ENCODE data around the gene LRRC46.

GRCh38 chr17:47856830-47857229 lies 25.4 kb downstream of the LRRC46 start:
- TF ChIP-seq, protein P1, sequence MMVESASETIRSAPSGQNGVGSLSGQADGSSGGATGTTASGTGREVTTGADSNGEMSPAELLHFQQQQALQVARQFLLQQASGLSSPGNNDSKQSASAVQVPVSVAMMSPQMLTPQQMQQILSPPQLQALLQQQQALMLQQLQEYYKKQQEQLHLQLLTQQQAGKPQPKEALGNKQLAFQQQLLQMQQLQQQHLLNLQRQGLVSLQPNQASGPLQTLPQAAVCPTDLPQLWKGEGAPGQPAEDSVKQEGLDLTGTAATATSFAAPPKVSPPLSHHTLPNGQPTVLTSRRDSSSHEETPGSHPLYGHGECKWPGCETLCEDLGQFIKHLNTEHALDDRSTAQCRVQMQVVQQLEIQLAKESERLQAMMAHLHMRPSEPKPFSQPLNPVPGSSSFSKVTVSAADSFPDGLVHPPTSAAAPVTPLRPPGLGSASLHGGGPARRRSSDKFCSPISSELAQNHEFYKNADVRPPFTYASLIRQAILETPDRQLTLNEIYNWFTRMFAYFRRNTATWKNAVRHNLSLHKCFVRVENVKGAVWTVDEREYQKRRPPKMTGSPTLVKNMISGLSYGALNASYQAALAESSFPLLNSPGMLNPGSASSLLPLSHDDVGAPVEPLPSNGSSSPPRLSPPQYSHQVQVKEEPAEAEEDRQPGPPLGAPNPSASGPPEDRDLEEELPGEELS (CRISPR knock-in tag; IDR thresholded peaks at IDR 0.05), result no peak
- TF ChIP-seq CBFB (CRISPR knock-in tag; IDR thresholded peaks at IDR 0.05; ENCODE audit: low read depth) (no peak), CTCF (IDR thresholded peaks at IDR 0.05) (no peak), ARID4B (CRISPR knock-in tag; IDR thresholded peaks at IDR 0.05; ENCODE audit: borderline replicate concordance) (no peak), ZNF121 (CRISPR knock-in tag; IDR thresholded peaks at IDR 0.05) (no peak), ESRRA (CRISPR knock-in tag; IDR thresholded peaks at IDR 0.05; ENCODE audit: borderline replicate concordance) (no peak), ATF1 (CRISPR knock-in tag; IDR thresholded peaks at IDR 0.05) (no peak), FOXJ3 (CRISPR knock-in tag; IDR thresholded peaks at IDR 0.05; ENCODE audit: borderline replicate concordance) (no peak)
- TF ChIP-seq, protein P2, sequence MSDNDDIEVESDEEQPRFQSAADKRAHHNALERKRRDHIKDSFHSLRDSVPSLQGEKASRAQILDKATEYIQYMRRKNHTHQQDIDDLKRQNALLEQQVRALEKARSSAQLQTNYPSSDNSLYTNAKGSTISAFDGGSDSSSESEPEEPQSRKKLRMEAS (CRISPR knock-in tag; IDR thresholded peaks at IDR 0.05), result no peak
- TF ChIP-seq, protein P3, sequence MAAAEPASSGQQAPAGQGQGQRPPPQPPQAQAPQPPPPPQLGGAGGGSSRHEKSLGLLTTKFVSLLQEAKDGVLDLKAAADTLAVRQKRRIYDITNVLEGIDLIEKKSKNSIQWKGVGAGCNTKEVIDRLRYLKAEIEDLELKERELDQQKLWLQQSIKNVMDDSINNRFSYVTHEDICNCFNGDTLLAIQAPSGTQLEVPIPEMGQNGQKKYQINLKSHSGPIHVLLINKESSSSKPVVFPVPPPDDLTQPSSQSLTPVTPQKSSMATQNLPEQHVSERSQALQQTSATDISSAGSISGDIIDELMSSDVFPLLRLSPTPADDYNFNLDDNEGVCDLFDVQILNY (CRISPR knock-in tag; IDR thresholded peaks at IDR 0.05), result no peak
- TF ChIP-seq, protein P4, sequence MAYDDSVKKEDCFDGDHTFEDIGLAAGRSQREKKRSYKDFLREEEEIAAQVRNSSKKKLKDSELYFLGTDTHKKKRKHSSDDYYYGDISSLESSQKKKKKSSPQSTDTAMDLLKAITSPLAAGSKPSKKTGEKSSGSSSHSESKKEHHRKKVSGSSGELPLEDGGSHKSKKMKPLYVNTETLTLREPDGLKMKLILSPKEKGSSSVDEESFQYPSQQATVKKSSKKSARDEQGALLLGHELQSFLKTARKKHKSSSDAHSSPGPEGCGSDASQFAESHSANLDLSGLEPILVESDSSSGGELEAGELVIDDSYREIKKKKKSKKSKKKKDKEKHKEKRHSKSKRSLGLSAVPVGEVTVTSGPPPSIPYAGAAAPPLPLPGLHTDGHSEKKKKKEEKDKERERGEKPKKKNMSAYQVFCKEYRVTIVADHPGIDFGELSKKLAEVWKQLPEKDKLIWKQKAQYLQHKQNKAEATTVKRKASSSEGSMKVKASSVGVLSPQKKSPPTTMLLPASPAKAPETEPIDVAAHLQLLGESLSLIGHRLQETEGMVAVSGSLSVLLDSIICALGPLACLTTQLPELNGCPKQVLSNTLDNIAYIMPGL (CRISPR knock-in tag; IDR thresholded peaks at IDR 0.05), result no peak
- TF ChIP-seq, protein P5, sequence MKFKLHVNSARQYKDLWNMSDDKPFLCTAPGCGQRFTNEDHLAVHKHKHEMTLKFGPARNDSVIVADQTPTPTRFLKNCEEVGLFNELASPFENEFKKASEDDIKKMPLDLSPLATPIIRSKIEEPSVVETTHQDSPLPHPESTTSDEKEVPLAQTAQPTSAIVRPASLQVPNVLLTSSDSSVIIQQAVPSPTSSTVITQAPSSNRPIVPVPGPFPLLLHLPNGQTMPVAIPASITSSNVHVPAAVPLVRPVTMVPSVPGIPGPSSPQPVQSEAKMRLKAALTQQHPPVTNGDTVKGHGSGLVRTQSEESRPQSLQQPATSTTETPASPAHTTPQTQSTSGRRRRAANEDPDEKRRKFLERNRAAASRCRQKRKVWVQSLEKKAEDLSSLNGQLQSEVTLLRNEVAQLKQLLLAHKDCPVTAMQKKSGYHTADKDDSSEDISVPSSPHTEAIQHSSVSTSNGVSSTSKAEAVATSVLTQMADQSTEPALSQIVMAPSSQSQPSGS (CRISPR knock-in tag; IDR thresholded peaks at IDR 0.05; ENCODE audit: borderline replicate concordance, low read depth), result no peak
